HG02981 (cell line): ENCODE results near the gene ELMO1.
A peak's percentile ranks its signal among the peaks of the same experiment; 100 is the strongest.

Experiments used
- ATAC-seq: cut with Tn5 transposase; IDR thresholded peaks from one replicate; pipeline ENCODE4 v1.9.1; 2021; ENCODE audit warnings: mild to moderate bottlenecking, moderate library complexity; ENCODE audit not compliant: unreplicated experiment

Gene ELMO1, protein sequence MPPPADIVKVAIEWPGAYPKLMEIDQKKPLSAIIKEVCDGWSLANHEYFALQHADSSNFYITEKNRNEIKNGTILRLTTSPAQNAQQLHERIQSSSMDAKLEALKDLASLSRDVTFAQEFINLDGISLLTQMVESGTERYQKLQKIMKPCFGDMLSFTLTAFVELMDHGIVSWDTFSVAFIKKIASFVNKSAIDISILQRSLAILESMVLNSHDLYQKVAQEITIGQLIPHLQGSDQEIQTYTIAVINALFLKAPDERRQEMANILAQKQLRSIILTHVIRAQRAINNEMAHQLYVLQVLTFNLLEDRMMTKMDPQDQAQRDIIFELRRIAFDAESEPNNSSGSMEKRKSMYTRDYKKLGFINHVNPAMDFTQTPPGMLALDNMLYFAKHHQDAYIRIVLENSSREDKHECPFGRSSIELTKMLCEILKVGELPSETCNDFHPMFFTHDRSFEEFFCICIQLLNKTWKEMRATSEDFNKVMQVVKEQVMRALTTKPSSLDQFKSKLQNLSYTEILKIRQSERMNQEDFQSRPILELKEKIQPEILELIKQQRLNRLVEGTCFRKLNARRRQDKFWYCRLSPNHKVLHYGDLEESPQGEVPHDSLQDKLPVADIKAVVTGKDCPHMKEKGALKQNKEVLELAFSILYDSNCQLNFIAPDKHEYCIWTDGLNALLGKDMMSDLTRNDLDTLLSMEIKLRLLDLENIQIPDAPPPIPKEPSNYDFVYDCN

DNA sequence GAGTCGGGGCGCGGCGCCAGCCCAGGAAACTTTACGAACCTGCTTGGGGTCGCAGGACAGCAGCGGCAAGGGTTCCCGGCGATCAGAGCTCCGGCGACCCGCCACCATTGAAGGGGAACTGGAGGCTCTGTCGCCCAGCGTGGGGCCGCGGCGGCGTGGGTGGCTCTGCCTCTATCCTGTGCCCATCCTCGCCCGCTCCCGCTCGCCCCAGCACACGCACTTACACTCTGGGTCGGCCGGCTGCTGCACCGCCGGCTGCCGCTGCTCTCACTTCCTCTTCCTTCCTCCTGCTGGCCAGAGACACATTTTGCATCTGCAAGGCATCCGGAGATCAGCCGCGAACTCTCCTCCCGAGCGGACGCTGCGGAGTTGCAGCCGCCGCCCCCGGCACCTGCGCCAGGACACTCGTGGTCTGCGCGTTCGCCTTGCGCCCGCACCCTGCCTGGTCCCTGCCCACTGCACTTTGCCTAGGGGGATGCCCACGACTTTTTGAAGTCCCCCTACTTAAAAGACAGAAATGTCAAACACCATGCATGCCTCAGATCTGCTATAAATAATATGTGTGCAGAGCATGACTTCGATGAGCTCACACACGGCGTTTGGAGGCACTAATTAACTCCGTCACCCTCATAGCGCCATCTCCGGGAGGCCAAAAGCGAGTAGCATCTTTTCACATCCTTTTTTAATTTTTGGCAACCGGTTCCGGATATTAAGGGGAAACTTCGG, at the start of gene ELMO1:
ELMO1 (minus strand) TSS at position 229 of the 726 bp plus-strand sequence. CDS start 106,174 bp downstream, outside the sequence.
- peak; percentile 94 for ATAC-seq

DNA sequence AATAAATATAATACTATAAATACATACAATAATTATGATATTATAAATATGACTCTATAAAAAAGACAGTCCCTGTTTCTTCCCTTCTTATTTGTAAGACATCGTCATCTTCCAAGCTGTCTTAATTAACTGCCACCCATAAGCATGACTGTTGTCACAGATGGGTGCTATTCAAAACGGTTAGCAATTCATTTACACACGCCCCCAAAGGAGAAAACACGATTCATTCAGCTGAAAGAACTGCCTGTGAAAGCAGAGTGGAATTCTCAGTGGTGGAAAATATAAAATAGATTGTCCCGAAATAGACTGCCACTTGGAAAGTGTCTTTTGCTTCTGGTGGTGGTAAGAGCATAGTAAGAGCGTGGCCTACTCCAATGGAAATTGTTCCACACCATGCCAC, 48.9 kb upstream of the ELMO1 start:
- no peak for ATAC-seq

DNA sequence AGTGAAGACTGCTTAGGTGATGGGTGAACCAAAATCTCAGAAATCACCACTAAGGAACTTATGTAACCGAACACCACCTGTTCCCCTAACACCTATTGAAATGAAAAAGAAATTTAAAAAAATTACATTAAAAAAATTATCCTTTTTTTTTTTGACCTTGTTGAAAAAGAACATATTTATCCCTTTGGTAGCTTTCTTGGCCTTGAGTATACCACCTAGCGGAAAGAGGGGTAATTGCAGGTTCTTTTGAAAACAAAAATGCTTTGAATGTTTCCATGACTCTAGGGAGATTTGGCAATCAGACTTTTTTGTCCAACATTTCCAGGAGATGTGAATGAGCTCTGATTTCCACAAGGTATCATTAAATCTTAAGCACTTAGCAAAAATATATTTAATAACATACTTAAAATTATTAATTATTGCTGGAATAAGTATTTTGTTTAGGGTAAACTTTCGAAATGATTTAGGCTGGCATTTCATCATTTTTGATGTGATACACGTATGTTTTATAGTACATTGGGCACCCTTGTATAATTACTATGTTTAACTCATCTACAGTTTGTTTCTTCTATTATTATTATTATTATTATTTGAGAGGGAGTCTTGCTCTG, 47.0 kb upstream of the ELMO1 start:
- ATAC-seq = no peak

DNA sequence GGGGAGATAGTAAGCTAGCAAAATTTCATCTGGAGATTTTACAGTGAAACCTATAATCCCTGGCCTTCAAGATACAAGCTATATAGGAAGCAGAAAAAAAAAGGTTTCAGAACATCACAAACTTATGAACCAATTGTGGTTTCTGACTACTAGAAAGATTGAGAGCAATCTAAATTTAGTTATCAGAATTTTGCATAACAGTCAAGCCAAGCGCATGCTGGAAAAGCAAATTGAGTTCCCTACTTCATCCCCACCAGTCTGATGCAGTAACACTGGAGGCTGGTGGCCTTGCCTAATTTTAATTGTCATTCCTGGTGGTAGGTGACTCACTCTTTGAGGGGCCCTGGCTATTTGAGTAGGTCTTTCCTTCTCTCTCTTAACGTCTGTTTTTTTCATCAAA, 46.3 kb upstream of the ELMO1 start:
- no peak for ATAC-seq

DNA sequence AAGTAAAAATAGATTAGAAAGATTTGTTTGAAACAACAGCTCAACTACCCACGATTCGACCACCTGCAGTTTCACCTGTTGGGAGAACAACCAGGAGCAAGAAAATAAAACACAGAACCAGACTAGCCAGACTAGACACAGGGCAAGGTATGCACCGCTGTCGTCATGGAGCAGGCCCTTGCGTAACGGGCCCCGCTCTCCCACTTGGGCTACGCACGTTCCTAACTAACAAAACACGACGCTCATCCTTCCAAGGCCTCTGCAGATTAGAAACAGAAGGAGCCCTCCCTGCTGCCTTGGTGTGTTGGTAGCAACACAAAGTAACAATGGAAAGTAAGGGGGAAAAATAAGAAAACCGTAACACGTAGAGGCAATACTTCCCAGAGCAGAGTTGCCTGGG, 45.1 kb upstream of the ELMO1 start:
- no peak for ATAC-seq

DNA sequence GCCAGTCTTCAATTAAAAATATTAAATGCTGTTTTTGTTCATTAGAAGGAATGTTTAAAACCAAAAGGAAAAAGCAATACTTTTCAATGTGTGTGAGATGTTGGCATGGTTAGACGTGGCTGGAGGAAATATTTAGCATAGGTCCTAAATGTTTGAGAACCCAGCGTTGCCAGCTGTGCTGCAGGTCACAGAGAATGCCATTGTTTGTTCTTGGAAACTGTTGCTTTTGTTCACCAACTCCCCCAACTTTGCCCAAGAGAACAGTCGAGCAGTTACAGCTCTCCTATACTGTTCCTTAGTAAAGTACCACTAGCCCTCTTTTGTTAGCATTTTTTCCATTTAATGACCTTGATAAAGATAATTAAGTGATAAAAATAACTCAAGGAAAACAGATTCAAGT, 44.5 kb upstream of the ELMO1 start:
- no peak for ATAC-seq

DNA sequence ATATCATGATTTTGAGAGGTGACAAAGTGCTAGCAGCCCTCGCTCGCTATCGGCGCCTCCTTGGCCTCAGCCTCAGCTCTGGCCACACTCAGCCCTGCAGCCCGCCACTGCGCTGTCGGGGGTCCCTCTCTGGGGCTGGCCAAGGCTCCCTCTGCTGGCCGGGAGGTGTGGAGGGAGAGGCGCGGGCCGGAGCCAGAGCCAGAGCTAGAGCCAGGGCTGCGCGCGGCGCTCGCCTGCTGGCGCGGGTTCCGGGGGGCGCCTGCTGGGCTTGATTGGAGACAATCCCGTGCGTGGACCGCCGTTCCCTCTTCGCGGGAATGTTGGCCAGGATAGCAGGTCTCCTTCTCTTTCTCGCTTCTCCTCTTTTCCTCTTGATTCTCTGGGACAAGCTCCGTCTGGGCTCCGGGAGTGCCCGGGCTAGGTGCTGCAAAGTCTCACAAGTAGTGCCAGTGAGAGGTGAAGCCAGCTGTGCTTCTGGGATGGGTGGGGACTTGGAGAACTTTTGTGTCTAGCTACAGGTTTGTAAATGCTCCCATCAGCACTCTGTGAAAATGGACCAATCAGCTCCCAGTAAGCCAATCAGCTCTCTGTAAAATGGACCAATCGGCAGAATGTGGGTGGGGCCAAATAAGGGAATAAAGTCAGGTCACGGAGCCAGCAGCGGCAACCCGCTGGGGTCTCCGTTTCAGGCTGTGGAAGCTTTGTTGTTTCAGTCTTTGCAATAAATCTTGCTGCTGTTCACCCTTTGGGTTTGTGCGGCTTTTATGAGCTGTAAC, 43.4 kb upstream of the ELMO1 start:
- no peak for ATAC-seq

DNA sequence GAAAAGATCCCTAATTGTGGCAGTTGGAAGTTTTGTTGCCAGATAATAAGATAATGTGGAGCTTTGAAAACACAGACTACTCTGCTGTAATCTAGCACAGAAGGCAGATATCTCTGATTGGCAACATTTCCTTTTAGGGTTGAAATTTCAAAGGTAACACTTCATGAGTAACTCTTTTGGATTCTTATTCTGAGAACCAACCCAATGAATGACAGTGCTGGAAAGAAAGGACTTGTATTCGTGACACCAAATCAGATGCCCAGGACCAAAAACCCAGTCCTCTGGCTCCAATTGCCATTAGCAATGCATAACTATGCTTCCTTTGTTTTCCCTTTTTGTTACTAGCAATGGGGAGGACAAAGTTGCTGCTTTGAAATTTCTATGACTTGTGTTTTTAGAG, 41.0 kb upstream of the ELMO1 start:
- no peak for ATAC-seq

DNA sequence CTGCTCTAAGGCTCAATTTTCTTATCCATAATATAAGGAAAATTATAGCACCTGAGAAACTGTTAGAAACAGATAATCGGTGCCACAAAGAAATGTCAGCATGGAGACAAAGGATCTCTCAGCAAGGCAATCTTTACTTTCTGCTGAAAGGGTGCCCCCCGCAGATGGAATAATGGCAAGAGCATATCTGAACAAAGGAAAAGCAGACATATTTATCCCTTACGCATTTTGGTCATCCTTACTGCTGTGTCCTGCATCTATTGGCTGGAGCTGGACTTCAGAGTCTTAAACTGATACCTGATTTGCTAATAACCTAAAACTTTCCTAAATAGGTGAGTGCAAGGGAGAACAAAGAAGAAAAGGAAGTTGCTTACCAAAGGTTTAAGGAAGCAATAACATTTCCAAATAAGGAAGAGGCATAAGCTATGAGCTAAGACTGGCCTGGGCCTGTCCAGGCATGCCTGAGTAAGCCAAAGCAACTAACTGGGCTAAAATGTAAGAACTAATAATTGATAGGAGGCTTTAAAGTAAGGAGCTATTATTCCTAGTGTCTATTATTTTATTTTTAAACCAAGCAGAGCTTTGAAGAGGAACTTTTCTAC, 39.6 kb upstream of the ELMO1 start:
- ATAC-seq = no peak

DNA sequence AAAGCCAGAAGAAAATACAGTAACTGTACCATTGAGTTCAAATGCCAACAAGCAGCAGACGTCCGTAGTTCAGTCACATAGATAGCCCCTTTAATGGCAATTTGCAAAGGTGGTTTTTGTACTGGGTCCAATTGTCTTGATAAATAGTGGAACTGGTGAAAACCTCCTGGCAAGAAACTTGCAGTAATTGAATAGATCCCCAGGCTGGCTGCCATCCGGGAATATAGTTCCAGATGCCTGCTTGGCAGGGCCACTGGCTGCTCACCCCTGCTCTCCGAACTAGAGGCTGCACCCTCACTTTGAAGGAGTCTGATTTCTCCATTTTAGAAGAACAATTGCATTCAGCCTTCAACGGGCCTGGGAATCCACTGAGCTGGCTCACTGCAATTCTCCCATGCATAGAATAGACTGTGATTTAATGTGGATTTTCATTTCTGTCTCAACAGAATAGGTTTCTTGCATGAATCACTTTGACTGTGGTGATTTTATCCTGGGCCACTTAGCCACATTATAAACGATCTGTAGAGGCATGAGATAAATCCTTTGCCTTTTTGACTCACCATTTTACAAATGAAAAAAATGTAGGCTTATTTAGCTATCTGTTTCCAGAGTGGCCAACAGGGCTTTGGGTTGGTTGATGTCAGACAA, 35.9 kb upstream of the ELMO1 start:
- ATAC-seq = no peak

DNA sequence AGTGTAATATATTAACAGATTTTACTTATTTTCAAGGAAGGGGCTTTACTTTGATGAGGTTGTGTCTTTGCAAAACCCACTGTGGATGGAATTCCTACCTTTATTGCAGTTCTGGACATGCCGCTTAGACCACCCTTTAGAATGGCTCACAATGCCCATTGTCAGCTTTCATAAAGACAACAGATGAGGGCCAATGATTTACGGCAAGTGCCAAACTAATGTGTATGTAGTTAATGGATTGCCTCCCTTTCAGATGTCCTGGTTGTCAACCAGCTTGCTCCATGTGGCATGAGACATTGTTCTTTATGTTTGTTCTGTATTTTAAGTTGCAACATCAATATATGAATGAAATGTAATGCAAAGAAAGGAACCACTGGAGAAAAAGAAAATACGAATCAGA, 35.0 kb upstream of the ELMO1 start:
- no peak for ATAC-seq

DNA sequence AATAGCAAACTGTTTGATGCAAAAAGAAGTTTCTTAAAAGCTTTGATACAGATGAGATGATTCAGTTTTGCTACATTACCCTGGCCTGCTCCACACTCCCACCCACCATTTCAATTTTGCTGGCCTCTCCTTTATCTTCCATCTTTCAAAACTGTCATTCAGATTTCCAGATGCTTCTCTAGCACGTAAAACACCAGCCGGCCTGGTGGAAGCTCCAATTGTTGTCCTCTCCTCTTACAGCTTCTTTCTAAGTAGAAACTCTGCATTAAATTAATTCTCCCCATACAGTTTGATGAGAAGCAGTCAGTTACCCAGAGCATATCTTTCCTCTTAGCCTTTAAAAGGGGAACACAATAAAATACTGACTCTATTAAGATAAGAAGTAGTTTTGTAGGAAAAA, 34.3 kb upstream of the ELMO1 start:
- ATAC-seq = no peak

DNA sequence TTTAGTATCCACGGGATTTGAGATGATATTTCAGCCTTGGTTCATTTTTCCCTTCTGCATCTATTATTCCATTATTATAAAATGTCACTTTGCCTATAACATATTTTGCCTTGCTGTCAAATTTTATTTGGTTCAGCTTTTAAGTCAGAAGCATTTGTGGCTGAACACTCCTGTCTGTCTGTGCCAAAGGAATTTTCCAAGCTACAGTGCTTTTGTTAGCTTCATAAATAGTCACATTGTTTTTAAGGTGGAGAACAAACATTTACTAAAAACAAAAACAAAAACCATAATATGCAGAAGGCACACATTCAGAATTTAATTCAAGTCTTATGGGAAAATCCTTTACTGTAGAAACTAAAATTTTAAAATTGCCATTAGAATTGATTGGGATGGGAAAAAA, 33.8 kb upstream of the ELMO1 start:
- ATAC-seq = no peak

DNA sequence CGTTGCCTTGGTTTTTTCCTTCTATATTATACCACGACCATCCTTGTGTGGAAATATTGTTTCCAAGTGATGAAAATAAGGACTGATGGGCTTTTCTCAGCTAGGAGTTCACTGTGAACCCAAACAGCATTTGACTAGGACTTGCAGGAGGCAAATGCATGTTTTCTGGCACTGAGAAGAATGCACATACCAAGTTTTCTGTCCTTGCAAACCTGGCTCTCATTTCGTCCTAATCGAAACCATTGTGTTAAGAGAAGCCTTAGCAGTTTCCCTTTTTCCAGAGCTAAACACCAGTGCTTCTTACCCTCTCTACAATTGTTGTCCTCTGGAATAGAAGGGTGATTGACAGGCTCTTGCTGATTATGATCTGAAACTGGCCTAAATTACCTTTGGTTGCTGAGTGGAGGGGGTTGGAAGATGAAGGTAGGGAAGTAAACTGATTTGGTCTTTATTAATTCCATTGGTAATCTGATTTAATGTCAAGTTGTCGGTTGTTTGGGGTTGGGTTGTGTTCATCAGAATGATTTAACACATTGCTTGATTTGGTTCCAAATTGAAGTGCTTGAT, 33.1 kb upstream of the ELMO1 start:
- ATAC-seq = no peak

DNA sequence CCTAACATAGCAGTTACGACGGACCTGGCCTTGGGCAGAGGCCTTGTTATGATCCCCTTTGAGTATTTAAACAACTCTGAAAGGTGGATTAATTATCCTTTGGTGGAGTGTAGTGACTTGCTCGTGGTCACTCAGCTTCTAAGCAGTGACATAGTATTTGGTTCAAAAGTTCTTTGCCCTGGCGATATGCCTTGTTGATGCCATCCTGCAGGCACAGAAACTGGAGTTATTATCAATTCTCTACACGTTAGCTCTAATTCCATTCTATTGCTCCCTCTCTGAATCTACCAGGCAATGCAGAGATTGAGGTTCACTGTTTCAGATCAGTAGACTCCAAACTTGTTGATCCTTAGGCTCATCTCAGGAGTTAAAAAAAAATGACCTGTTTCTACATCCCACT, 32.5 kb upstream of the ELMO1 start:
- no peak for ATAC-seq

DNA sequence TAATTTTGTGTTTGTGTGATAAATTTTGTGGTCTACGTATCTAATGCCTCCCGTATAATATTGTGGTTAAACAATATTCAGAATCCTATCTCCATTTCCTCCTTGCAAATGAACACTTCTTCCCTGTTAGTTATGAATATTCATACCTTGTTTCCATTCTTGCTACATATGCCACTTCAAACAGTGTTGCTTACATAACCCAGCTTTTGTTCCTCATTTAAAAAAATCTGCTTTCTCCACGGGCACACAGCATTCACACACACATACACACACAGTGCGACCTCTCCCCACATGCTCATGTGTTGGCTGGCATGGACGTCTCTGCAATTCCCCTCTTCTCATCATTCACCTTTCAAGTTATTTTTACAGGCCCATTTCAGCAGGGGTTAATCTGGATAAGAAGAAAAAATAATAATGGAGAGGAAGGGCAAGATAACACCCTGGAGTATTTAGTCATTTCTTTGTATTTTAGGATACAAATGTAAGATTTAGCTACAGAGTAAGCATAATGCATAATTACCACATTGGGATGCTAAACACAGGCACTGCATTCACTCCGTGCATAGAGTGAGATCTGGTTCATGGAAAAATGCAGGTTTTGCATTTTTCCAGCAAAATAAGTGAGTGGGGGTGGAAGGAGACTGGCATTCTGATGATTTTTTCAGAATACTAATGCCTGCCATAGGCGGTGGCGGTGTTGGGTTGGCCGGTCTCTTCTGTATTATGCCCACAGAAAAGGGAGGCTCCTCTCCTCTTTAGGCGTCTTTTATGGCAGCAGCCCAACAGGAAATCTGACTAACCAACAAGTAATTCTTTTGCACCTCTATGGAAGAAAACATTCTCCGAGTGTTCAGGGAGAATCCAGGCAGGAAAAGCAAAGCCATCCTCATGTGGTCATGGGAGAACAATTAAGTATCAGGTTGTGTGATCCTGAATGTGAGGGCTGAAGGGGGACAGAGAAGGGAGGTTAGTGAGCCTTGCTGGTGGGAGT, 31.7 kb upstream of the ELMO1 start:
- no peak for ATAC-seq

DNA sequence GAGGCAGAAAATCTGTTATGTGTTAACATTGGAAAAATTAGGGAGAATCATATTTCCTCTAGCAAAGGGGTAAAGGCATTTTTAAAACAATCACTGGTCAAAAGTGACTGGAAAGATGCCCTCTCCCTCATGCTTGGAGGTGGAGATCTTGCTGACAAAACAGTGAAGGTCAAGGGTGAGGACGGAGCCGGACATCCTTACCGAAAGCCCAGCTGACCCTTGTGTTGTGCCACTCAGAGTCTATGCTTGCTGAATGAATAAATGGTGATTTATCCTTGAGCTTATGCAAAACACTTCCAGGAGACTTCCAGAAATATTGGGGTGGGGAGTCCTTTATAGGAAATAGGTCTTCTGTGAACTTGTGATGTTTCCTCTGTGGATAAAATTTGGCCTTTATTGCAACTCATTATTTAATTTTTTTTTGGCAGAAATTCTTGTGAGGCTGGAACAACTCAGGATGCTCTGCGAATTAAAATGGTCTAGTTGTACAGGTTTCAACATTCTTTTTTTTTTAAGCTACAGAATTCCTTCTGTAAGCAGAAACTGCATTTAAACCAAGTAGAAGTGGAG, 28.3 kb upstream of the ELMO1 start:
- no peak for ATAC-seq

DNA sequence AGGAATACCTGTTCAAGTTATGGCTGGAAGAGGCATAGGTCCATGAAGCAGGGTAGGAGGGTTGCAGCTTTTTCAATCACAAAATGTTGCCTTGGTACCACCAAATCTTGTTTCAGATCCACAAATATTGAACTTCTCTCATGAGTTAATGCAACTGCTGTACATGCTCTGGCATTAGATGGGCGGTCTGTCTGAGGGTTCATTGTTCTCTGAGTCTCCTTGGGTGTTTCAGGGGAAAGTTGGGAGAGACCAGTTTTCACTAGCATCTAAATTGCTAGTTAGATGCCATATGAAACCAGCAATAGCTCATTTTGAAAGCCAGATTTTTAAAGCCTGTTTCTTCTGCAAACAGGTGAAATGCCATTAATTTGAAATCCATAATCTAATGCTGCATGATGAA, 27.8 kb upstream of the ELMO1 start:
- ATAC-seq = no peak
